Kidney glomerular epithelial cell (primary cell): ENCODE measurements around the gene TMEM208.

Source experiments
- DNase-seq: peaks from one replicate; lab custom pipeline; 2025; lab: John Stamatoyannopoulos, UW

TMEM208 gene

GRCh38 chr16:67252609-67253497 is 25.9 kb downstream of the TMEM208 start:
- DNase-seq: no peak

GRCh38 chr16:67254801-67255552 is 28.0 kb downstream of the TMEM208 start:
- DNase-seq: no peak

- no peak for DNase-seq
Observed at GRCh38 chr16:67255553-67256221, 28.8 kb downstream of the TMEM208 start.

GRCh38 chr16:67256701-67257230 is 29.8 kb downstream of the TMEM208 start:
- no peak for DNase-seq

- no peak for DNase-seq
Observed at GRCh38 chr16:67257486-67258160, 30.7 kb downstream of the TMEM208 start.

GRCh38 chr16:67258161-67258835 is 31.4 kb downstream of the TMEM208 start:
- no peak for DNase-seq

GRCh38 chr16:67259705-67260104 is 32.8 kb downstream of the TMEM208 start:
- DNase-seq: no peak

GRCh38 chr16:67260426-67261063 is 33.6 kb downstream of the TMEM208 start:
- peak; percentile 67 for DNase-seq

- no peak for DNase-seq
Observed at GRCh38 chr16:67263201-67263600, 36.3 kb downstream of the TMEM208 start.

- no peak for DNase-seq
Observed at GRCh38 chr16:67264277-67264676, 37.3 kb downstream of the TMEM208 start.

GRCh38 chr16:67264866-67265265 is 37.9 kb downstream of the TMEM208 start:
- no peak for DNase-seq

GRCh38 chr16:67265834-67266233 is 38.9 kb downstream of the TMEM208 start:
- no peak for DNase-seq

GRCh38 chr16:67268136-67268579 is 41.2 kb downstream of the TMEM208 start:
- peak; percentile 76 for DNase-seq

- no peak for DNase-seq
Observed at GRCh38 chr16:67269766-67270165, 42.8 kb downstream of the TMEM208 start.

- no peak for DNase-seq
Observed at GRCh38 chr16:67270931-67271338, 44.0 kb downstream of the TMEM208 start.

- DNase-seq: no peak
Observed at GRCh38 chr16:67271446-67271845, 44.5 kb downstream of the TMEM208 start.

GRCh38 chr16:67275321-67275720 is 48.4 kb downstream of the TMEM208 start:
- no peak for DNase-seq

GRCh38 chr16:67277294-67277998 is 50.5 kb downstream of the TMEM208 start:
- peak; percentile 98 for DNase-seq

GRCh38 chr16:67277999-67278772 is 51.3 kb downstream of the TMEM208 start:
- peak; percentile 41 for DNase-seq
